Measurements from ENCODE around the gene SLC35B2. TPM values are rescaled to one million over a fixed set of nuclear protein-coding genes. Genes with fewer than 3 reads are reported as not detected.

The SLC35B2 gene
- total RNA-seq, 1 experiment from 2014 or later, result 28.9 TPM

GRCh38 chr6:44277763-44278162 is 20.4 kb upstream of the SLC35B2 start:
- Mint-ChIP-seq H3K27me3 (ENCODE audit: low read depth) (peaks cover 37% of the 10 kb centered on the region), H3K9me3 (no peaks in the 10 kb centered on the region), H3K36me3 (no peaks in the 10 kb centered on the region), H3K4me1 (peaks cover 7% of the 10 kb centered on the region), H3K4me3 (no peak overlapping the region), H3K27ac (no peak overlapping the region)
- ATAC-seq, result no peak
- DNase-seq (ENCODE audit: low spot score), result no peak
- no peak for TF ChIP-seq MAX (CRISPR knock-in tag; IDR thresholded peaks at IDR 0.05)
- POLR2A ChIA-PET, result no interaction called here
- CTCF ChIA-PET, result interaction anchor here (0.6 to 3.8 kb wide), 4 partner anchors 10 to 215 kb away, joined by 3 to 20 read pairs (median 6); partner anchors contain the start of gene AARS2

GRCh38 chr6:44276667-44277640 is 19.6 kb upstream of the SLC35B2 start:
- H3K27ac Mint-ChIP-seq, result no peak overlapping the region

More at GRCh38 chr6:44276667-44277640, 19.6 kb upstream of the SLC35B2 start:
- Mint-ChIP-seq H3K27me3 (ENCODE audit: low read depth) (peaks cover 31% of the 10 kb centered on the region), H3K4me1 (peaks cover 10% of the 10 kb centered on the region), H3K36me3 (no peaks in the 10 kb centered on the region), H3K9me3 (no peaks in the 10 kb centered on the region), H3K4me3 (no peak overlapping the region)
- CTCF ChIA-PET, result interaction anchor here (1.2 to 3.8 kb wide), 4 partner anchors 9 to 36 kb away, joined by 5 to 23 read pairs (median 13); partner anchors contain the start of gene AARS2
- no peak for DNase-seq (ENCODE audit: low spot score)
- POLR2A ChIA-PET, result no interaction called here
- no peak for TF ChIP-seq NR2C2 (CRISPR knock-in tag; IDR thresholded peaks at IDR 0.05)
- TF ChIP-seq IRF1 (CRISPR knock-in tag; IDR thresholded peaks at IDR 0.05), result no peak
- TF ChIP-seq AFF4 (CRISPR knock-in tag; IDR thresholded peaks at IDR 0.05; ENCODE audit: borderline replicate concordance), result no peak
- TF ChIP-seq E2F5 (CRISPR knock-in tag; IDR thresholded peaks at IDR 0.05), result no peak
- TF ChIP-seq CDX4 (CRISPR knock-in tag; IDR thresholded peaks at IDR 0.05; ENCODE audit: borderline replicate concordance), result no peak
- no peak for TF ChIP-seq SMAD3 (CRISPR knock-in tag; IDR thresholded peaks at IDR 0.05; ENCODE audit: borderline replicate concordance)
- TF ChIP-seq ESRRA (CRISPR knock-in tag; IDR thresholded peaks at IDR 0.05; ENCODE audit: borderline replicate concordance), result no peak
- TF ChIP-seq PRDM15 (CRISPR knock-in tag; IDR thresholded peaks at IDR 0.05), result no peak
- no peak for TF ChIP-seq ELF4 (CRISPR knock-in tag; IDR thresholded peaks at IDR 0.05; ENCODE audit: low read depth)
- no peak for TF ChIP-seq ZNF396 (CRISPR knock-in tag; IDR thresholded peaks at IDR 0.05; ENCODE audit: borderline replicate concordance)
- ATAC-seq, result no peak
